DMS 273 (cell line): ENCODE measurements around the gene GBGT1.
A peak's percentile ranks its signal among the peaks of the same experiment; 100 is the strongest.

Source experiments
- DNase-seq: peaks from one replicate; lab custom pipeline; 2025; ENCODE audit not compliant: unreplicated experiment; lab: John Stamatoyannopoulos, UW

Gene GBGT1

DNA sequence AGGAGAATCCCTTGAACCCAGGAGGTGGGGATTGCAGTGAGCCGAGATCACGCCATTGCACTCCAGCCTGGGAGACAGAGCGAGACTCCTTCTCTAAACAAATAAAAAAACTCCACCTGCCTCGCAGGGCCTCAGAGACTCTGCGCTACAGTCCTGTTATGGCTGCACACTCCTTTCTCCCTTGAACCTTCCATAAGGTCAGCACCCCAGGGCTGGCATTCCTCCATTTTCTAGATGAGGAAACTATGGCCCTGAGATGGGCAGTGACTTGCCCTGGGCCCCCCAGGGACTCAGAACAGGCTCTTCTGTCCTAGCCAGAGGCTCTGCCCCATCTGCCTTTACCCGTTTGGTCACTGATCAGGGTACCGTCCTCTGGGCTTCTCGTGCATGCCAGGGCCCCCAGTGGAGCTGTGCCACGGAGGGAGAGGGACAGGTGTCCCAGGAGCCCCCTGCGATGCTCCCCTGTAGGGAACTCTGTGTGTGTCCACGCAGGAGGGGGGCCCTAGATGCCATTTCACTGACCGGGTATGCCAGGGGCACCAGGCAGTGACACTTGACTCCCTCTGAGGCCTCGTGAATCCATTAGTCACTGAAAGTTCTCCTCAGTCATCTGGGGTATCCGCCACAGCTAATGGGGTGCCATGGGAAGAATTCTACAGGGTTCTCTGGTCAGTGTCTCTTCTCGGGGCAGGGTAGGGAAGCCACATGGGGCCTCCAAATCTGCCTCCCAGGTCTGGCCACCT lies 58.8 kb downstream of the GBGT1 start:
- no peak for DNase-seq

DNA sequence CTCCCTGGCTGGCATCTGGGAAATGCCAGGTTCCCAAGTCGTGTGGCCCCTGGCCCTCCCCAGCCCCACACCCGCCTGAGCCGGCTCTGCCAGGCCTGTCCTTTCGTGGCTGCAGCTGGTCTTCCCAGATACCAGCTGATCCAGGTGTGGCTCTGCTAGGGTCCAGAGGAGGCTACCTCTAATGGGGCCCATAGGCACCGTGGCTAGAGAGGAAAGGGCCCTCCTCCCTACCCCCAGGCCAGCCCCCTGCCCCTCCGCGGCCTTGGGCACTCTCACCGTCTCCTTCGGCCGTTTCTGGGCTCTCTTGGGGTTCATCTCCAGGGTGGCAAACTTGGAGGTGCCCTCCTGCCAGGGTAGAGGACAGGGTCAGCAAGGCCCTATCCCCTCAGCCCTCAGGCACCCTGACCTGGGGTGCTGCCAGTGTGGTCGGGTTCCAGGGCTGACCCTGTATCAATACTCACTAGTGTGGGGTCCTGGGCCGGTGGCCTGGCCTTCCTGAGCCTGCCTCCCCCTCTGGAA lies 59.7 kb downstream of the GBGT1 start:
- DNase-seq, result no peak

DNA sequence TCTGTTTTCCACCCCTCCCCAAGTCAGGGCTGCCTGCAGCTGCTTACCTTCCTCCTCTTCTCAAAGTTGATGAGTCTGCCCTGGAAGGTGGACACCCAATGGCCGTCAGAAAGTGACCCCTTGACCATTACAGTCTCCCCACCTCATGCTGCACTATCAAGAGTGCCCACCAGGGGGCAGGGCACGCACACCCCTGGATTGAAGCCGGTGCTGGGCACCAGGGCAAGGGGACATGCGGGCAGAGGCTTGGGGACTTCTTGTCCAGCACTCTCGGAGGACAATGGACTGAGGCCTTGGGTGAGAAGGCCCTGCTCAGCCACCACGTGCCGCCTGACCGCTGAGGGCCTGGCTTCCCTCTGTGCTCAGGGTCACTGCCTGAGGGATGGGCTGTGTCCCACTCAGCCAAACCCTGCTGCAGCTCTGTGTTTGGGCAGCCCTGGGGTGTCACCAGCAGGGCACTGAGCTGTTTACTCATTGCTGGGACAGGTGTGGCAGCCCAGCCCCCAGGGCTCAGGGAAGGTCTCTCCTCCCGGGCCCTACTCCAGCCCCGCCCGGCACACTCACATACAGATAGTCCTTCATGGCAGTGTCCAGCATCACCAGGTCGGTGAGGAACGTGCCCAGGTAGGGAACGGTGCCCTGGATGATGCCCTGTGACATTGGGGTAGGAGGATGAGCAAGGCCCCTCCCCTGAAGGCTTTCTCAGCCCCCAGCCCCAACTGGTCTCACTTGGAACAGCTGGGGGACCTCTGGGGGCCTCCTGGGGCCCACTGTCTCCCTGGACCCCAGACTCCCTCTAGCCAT lies 60.3 kb downstream of the GBGT1 start:
- peak; percentile 47 for DNase-seq
